ENCODE results near the gene TGFB2. TPM values are rescaled to one million over a fixed set of nuclear protein-coding genes. Genes with fewer than 3 reads are reported as not detected.

The TGFB2 gene
- total RNA-seq, 1 experiment from 2014 or later: not detected

DNA sequence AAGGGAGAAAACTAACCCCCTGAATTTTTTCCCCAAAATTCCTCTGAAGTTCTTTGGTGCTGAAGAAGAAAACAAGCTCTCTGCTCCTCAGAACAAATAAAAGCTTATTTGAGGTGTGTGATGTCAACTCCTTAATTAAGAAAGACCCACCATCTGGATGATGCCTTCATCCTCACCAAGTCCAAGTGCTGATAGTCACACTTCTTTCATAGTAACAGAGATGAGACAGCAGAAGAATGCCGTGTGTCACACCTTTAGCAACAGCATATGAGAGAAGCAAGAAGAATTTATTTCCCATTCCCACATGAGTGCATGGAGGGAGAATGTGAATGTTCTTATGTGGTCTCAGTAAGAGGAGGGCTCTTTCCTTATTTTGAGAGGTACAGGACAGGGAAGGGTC is 91.2 kb downstream of the TGFB2 start:
- no peak overlapping the region for H3K27ac ChIP-seq (ENCODE audit: insufficient read length, low read depth, low read length)
- H3K27ac Mint-ChIP-seq: no peak overlapping the region
- no peak for DNase-seq
- no peak overlapping the region for H2BK12ac ChIP-seq (ENCODE audit: insufficient read length, low read depth, low read length)
- no peaks in the 10 kb centered on the region for H3K79me1 ChIP-seq (ENCODE audit: insufficient read depth, low read depth, low read length, poor library complexity, severe bottlenecking)
- H2BK15ac ChIP-seq (ENCODE audit: low read depth, low read length): no peak overlapping the region
- H3K27me3 ChIP-seq (ENCODE audit: insufficient read depth, low read length): no peaks in the 10 kb centered on the region
- no peaks in the 10 kb centered on the region for H3K4me1 ChIP-seq (ENCODE audit: insufficient read depth, low read length)
- TF ChIP-seq, protein P1, sequence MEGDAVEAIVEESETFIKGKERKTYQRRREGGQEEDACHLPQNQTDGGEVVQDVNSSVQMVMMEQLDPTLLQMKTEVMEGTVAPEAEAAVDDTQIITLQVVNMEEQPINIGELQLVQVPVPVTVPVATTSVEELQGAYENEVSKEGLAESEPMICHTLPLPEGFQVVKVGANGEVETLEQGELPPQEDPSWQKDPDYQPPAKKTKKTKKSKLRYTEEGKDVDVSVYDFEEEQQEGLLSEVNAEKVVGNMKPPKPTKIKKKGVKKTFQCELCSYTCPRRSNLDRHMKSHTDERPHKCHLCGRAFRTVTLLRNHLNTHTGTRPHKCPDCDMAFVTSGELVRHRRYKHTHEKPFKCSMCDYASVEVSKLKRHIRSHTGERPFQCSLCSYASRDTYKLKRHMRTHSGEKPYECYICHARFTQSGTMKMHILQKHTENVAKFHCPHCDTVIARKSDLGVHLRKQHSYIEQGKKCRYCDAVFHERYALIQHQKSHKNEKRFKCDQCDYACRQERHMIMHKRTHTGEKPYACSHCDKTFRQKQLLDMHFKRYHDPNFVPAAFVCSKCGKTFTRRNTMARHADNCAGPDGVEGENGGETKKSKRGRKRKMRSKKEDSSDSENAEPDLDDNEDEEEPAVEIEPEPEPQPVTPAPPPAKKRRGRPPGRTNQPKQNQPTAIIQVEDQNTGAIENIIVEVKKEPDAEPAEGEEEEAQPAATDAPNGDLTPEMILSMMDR (conservative IDR thresholded peaks at IDR 0.05): no peak
- 0 out of 4 replicates have a peak, but pooled peaks cover 0 to 2% of the 10 kb centered on the region in 2 experiments for H3K4me1 Mint-ChIP-seq
- H3T11ph ChIP-seq (ENCODE audit: low read length): no peak overlapping the region
- H4K20me1 ChIP-seq (ENCODE audit: control insufficient read depth, insufficient read depth, insufficient read length): no peaks in the 10 kb centered on the region
- no CpG with 5 or more reads among the region's 1 CpG for WGBS (ENCODE audit: extremely low coverage, insufficient read length, low lambda C conversion rate)
- no peaks in the 10 kb centered on the region for H3K36me3 Mint-ChIP-seq (ENCODE audit: insufficient read depth in 1 of 3, low read depth in 3 of 3)
- no peak overlapping the region for H3K4ac ChIP-seq (ENCODE audit: low read depth, low read length)
- no peak overlapping the region for H2BK20ac ChIP-seq (ENCODE audit: low read depth, low read length, poor library complexity, severe bottlenecking)
- H2AK5ac ChIP-seq (ENCODE audit: insufficient read length, low read length): no peak overlapping the region
- no peaks in the 10 kb centered on the region for H3K27me3 Mint-ChIP-seq (ENCODE audit: low read depth)
- no peaks in the 10 kb centered on the region for H3K9me3 ChIP-seq (ENCODE audit: control insufficient read depth, low read depth, low read length)
- H3K56ac ChIP-seq (ENCODE audit: insufficient read length, low read depth, low read length): no peak overlapping the region
- no peaks in the 10 kb centered on the region for H3K23me2 ChIP-seq (ENCODE audit: insufficient read length, low read depth, low read length, poor library complexity, severe bottlenecking)
- no peak overlapping the region for H2BK120ac ChIP-seq (ENCODE audit: low read depth, low read length, poor library complexity, severe bottlenecking)
- H3K23ac ChIP-seq (ENCODE audit: insufficient read length, low read depth, low read length): no peak overlapping the region
- no peak overlapping the region for H3K9ac ChIP-seq (ENCODE audit: extremely low read depth, insufficient read length, low read length)
- no peak overlapping the region for H4K91ac ChIP-seq (ENCODE audit: insufficient read length, low read depth, low read length)
- no peak overlapping the region for H3K14ac ChIP-seq (ENCODE audit: insufficient read depth, low read length)
- H3K4me2 ChIP-seq (ENCODE audit: insufficient read depth, insufficient read length, low read length): no peak overlapping the region
- H3K18ac ChIP-seq (ENCODE audit: insufficient read length, low read depth, low read length): no peak overlapping the region
- H4K8ac ChIP-seq (replicated peaks; ENCODE audit: insufficient read length, low read depth, low read length): no peak overlapping the region
- H3K4me3 Mint-ChIP-seq: no peak overlapping the region
- no peaks in the 10 kb centered on the region for H3K79me2 ChIP-seq (ENCODE audit: insufficient read depth, low read length)
- H2BK5ac ChIP-seq (ENCODE audit: insufficient read length, low read length): no peak overlapping the region
- H2AFZ ChIP-seq (ENCODE audit: low read length): no peak overlapping the region
- no peaks in the 10 kb centered on the region for H3K9me3 Mint-ChIP-seq
- H4K5ac ChIP-seq (ENCODE audit: insufficient read length, low read depth, low read length): no peak overlapping the region
